Effector memory CD4-positive, alpha-beta T cell (primary cell): Measurements from ENCODE around the gene MED13L.

Experiments used
- DNase-seq, 3 donors: peaks; one replicate each; pipeline ENCODE4 v3.0.0-alpha.2; 2020
- H3K27ac ChIP-seq: 2 replicates; pipeline ENCODE4 v1.7.0; 2013; ENCODE audit warnings: mild to moderate bottlenecking, low read length, moderate library complexity; ENCODE audit not compliant: insufficient read depth, poor library complexity, severe bottlenecking
- H3K27me3 ChIP-seq: replicated peaks from 2 replicates; pipeline ENCODE4 v1.7.0; 2013; ENCODE audit warnings: mild to moderate bottlenecking, low read length; ENCODE audit not compliant: insufficient read depth, control insufficient read depth, poor library complexity, severe bottlenecking
- H3K36me3 ChIP-seq: 2 replicates; pipeline ENCODE4 v1.7.0; 2013; ENCODE audit warnings: mild to moderate bottlenecking, low read length, moderate library complexity; ENCODE audit not compliant: control insufficient read depth, insufficient read depth
- H3K4me1 ChIP-seq: 2 replicates; pipeline ENCODE4 v1.7.0; 2013; ENCODE audit warnings: low read length, mild to moderate bottlenecking; ENCODE audit not compliant: control insufficient read depth, insufficient read depth, poor library complexity, severe bottlenecking
- H3K4me3 ChIP-seq: 2 replicates; pipeline ENCODE4 v1.7.0; 2013; ENCODE audit warnings: low read length, low read depth, mild to moderate bottlenecking; ENCODE audit not compliant: insufficient read depth, poor library complexity, severe bottlenecking
- H3K9me3 ChIP-seq: 2 replicates; pipeline ENCODE4 v1.7.0; 2013; ENCODE audit warnings: mild to moderate bottlenecking, low read length, moderate library complexity; ENCODE audit not compliant: control insufficient read depth

Gene MED13L

GRCh38 chr12:116026768-116027550, 250.5 kb downstream of the MED13L start:
- Histone ChIP-seq H3K27ac (no peak overlapping the region), H3K36me3 (no peaks in the 10 kb centered on the region), H3K4me1 (no peaks in the 10 kb centered on the region), H3K27me3 (no peaks in the 10 kb centered on the region), H3K9me3 (no peaks in the 10 kb centered on the region), H3K4me3 (no peak overlapping the region)
- DNase-seq, result no peak

- no peaks in the 10 kb centered on the region for H3K9me3 ChIP-seq
- H3K27ac ChIP-seq, result no peak overlapping the region
- no peaks in the 10 kb centered on the region for H3K36me3 ChIP-seq
- no peak overlapping the region for H3K4me3 ChIP-seq
- H3K27me3 ChIP-seq, result no peaks in the 10 kb centered on the region
- no peak for DNase-seq
- no peaks in the 10 kb centered on the region for H3K4me1 ChIP-seq
Measured at GRCh38 chr12:116026346-116026745, 251.1 kb downstream of the MED13L start.

GRCh38 chr12:116024769-116025168, 252.7 kb downstream of the MED13L start:
- DNase-seq, result no peak
- no peaks in the 10 kb centered on the region for H3K27me3 ChIP-seq
- peaks cover 1% of the 10 kb centered on the region for H3K36me3 ChIP-seq
- no peaks in the 10 kb centered on the region for H3K9me3 ChIP-seq
- H3K4me1 ChIP-seq, result no peaks in the 10 kb centered on the region
- no peak overlapping the region for H3K27ac ChIP-seq
- no peak overlapping the region for H3K4me3 ChIP-seq

GRCh38 chr12:116019415-116019814, 258.1 kb downstream of the MED13L start:
- no peak overlapping the region for H3K27ac ChIP-seq
- H3K36me3 ChIP-seq, result peaks cover 27% of the 10 kb centered on the region
- no peak overlapping the region for H3K4me3 ChIP-seq

GRCh38 chr12:116018282-116018681, 259.2 kb downstream of the MED13L start:
- Histone ChIP-seq H3K4me3 (no peak overlapping the region), H3K27ac (no peak overlapping the region), H3K27me3 (no peaks in the 10 kb centered on the region), H3K4me1 (no peaks in the 10 kb centered on the region), H3K9me3 (no peaks in the 10 kb centered on the region), H3K36me3 (peaks cover 29% of the 10 kb centered on the region)
- no peak for DNase-seq

More at GRCh38 chr12:116019415-116019814, 258.1 kb downstream of the MED13L start:
- Histone ChIP-seq H3K4me1 (no peaks in the 10 kb centered on the region), H3K9me3 (no peaks in the 10 kb centered on the region), H3K27me3 (no peaks in the 10 kb centered on the region)
- DNase-seq, result no peak

GRCh38 chr12:116015525-116015924, 262.0 kb downstream of the MED13L start:
- no peak for DNase-seq
- H3K27me3 ChIP-seq, result no peaks in the 10 kb centered on the region
- no peaks in the 10 kb centered on the region for H3K4me1 ChIP-seq
- H3K27ac ChIP-seq, result no peak overlapping the region
- H3K36me3 ChIP-seq, result peaks cover 48% of the 10 kb centered on the region
- no peak overlapping the region for H3K4me3 ChIP-seq
- H3K9me3 ChIP-seq, result no peaks in the 10 kb centered on the region

GRCh38 chr12:116012757-116013156, 264.7 kb downstream of the MED13L start:
- H3K27me3 ChIP-seq, result no peaks in the 10 kb centered on the region
- no peak overlapping the region for H3K4me3 ChIP-seq
- H3K4me1 ChIP-seq, result no peaks in the 10 kb centered on the region
- H3K9me3 ChIP-seq, result no peaks in the 10 kb centered on the region
- no peak overlapping the region for H3K27ac ChIP-seq
- no peak for DNase-seq
- H3K36me3 ChIP-seq, result peaks cover 50% of the 10 kb centered on the region

GRCh38 chr12:116011217-116011616, 266.3 kb downstream of the MED13L start:
- H3K4me1 ChIP-seq, result no peaks in the 10 kb centered on the region
- no peak for DNase-seq
- H3K27me3 ChIP-seq, result no peaks in the 10 kb centered on the region
- H3K27ac ChIP-seq, result no peak overlapping the region
- H3K4me3 ChIP-seq, result no peak overlapping the region
- H3K36me3 ChIP-seq, result peaks cover 57% of the 10 kb centered on the region
- no peaks in the 10 kb centered on the region for H3K9me3 ChIP-seq

GRCh38 chr12:116010467-116010866, 267.0 kb downstream of the MED13L start:
- DNase-seq, result no peak
- H3K9me3 ChIP-seq, result no peaks in the 10 kb centered on the region
- H3K4me3 ChIP-seq, result no peak overlapping the region
- H3K4me1 ChIP-seq, result no peaks in the 10 kb centered on the region
- H3K27me3 ChIP-seq, result no peaks in the 10 kb centered on the region
- H3K27ac ChIP-seq, result no peak overlapping the region
- H3K36me3 ChIP-seq, result peaks cover 62% of the 10 kb centered on the region

- Histone ChIP-seq H3K4me3 (no peak overlapping the region), H3K27me3 (no peaks in the 10 kb centered on the region), H3K27ac (no peak overlapping the region), H3K36me3 (peaks cover 55% of the 10 kb centered on the region), H3K9me3 (no peaks in the 10 kb centered on the region), H3K4me1 (no peaks in the 10 kb centered on the region)
- no peak for DNase-seq
Measured at GRCh38 chr12:116009805-116010204, 267.7 kb downstream of the MED13L start.
